HG03039 (cell line): Measurements from ENCODE around the gene TALDO1.
A peak's percentile ranks its signal among the peaks of the same experiment; 100 is the strongest.

Experiments
- ATAC-seq: cut with Tn5 transposase; IDR thresholded peaks from one replicate; pipeline ENCODE4 v1.9.1; 2021; ENCODE audit warnings: mild to moderate bottlenecking, moderate library complexity; ENCODE audit not compliant: unreplicated experiment

Gene TALDO1

GRCh38 chr11:714436-714835 is 32.8 kb upstream of the TALDO1 start:
- ATAC-seq, result no peak

GRCh38 chr11:719214-720016 is 27.8 kb upstream of the TALDO1 start:
- ATAC-seq, result no peak

GRCh38 chr11:720017-720641 is 27.1 kb upstream of the TALDO1 start:
- no peak for ATAC-seq

GRCh38 chr11:720642-721246 is 26.5 kb upstream of the TALDO1 start:
- ATAC-seq, result no peak

- ATAC-seq, result no peak
These were observed 26.0 kb upstream of the TALDO1 start for GRCh38 chr11:721247-721740.

- no peak for ATAC-seq
These were observed 25.4 kb upstream of the TALDO1 start for GRCh38 chr11:721741-722345.

GRCh38 chr11:722346-722811 is 24.9 kb upstream of the TALDO1 start:
- ATAC-seq, result no peak

GRCh38 chr11:723120-723883 is 24.0 kb upstream of the TALDO1 start:
- ATAC-seq, result no peak

- no peak for ATAC-seq
These were observed 23.1 kb upstream of the TALDO1 start for GRCh38 chr11:724049-724777.

GRCh38 chr11:724778-725386 is 22.4 kb upstream of the TALDO1 start:
- no peak for ATAC-seq

GRCh38 chr11:725624-726202 is 21.6 kb upstream of the TALDO1 start:
- ATAC-seq, result no peak

GRCh38 chr11:726278-727220 is 20.7 kb upstream of the TALDO1 start:
- no peak for ATAC-seq

- no peak for ATAC-seq
These were observed 20.0 kb upstream of the TALDO1 start for GRCh38 chr11:727281-727701.

GRCh38 chr11:727859-728748 is 19.2 kb upstream of the TALDO1 start:
- ATAC-seq, result peak; percentile 52

GRCh38 chr11:728901-729491 is 18.3 kb upstream of the TALDO1 start:
- no peak for ATAC-seq

- no peak for ATAC-seq
These were observed 17.7 kb upstream of the TALDO1 start for GRCh38 chr11:729492-730074.
